NT2/D1 (cell line): ENCODE measurements around the gene ZDHHC6.

Source experiments
- YY1 ChIP-seq: IDR thresholded peaks from 2 replicates; pipeline ENCODE4 v1.6.1; 2011; ENCODE audit not compliant: insufficient read length, insufficient read depth
- ZNF274 ChIP-seq: IDR thresholded peaks from 2 replicates; pipeline ENCODE4 v1.6.1; 2011; ENCODE audit warnings: mild to moderate bottlenecking, low read depth, low read length

DNA sequence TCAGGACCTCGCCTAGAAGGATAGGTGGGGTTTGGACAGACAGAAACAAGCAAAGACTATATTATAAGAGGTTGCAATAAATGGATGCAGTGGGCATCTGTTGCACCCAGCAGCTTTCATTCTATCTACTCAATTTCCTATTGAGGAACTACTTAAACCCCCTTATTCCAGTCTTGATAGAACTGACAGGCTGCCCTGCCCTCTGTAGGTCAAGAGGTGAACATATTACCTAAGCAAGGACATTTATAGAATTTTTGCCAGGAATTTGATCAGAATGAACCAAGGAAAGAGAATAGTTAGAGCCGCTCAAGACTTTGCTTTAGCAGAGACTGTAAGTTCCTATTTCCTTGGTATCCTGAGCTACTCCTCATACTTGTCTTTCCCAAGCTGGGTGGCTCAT lies 9.8 kb upstream of the ZDHHC6 start:
- no peak for TF ChIP-seq YY1
- no peak for TF ChIP-seq ZNF274
